ENCODE data around the gene NIPA2. TPM values are rescaled to one million over a fixed set of nuclear protein-coding genes. Genes with fewer than 3 reads are reported as not detected.

Gene NIPA2
- total RNA-seq, 3 donors from 2014 or later, result 111 to 112 (median 111) TPM

GRCh38 chr15:22891426-22892210 lies 53.2 kb downstream of the NIPA2 start:
- Mint-ChIP-seq H3K9me3 (no peaks in the 10 kb centered on the region), H3K27me3 (ENCODE audit: low read depth) (no peaks in the 10 kb centered on the region), H3K4me3 (no peak overlapping the region), H3K36me3 (ENCODE audit: insufficient read depth) (no peaks in the 10 kb centered on the region), H3K4me1 (ENCODE audit: low read depth) (no peaks in the 10 kb centered on the region)
- DNase-seq, result no peak
- no peak for ATAC-seq

GRCh38 chr15:22892333-22892732 lies 53.9 kb downstream of the NIPA2 start:
- no peaks in the 10 kb centered on the region for H3K36me3 Mint-ChIP-seq (ENCODE audit: insufficient read depth)
- no peaks in the 10 kb centered on the region for H3K27me3 Mint-ChIP-seq (ENCODE audit: low read depth)
- no peaks in the 10 kb centered on the region for H3K4me1 Mint-ChIP-seq (ENCODE audit: low read depth)
- H3K4me3 Mint-ChIP-seq, result no peak overlapping the region
- no peaks in the 10 kb centered on the region for H3K9me3 Mint-ChIP-seq
- ATAC-seq (no peak), DNase-seq (no peak)

GRCh38 chr15:22893081-22893480 lies 54.6 kb downstream of the NIPA2 start:
- H3K27me3 Mint-ChIP-seq (ENCODE audit: low read depth), result no peaks in the 10 kb centered on the region
- no peak overlapping the region for H3K4me3 Mint-ChIP-seq

GRCh38 chr15:22893881-22894280 lies 55.4 kb downstream of the NIPA2 start:
- Mint-ChIP-seq H3K4me1 (ENCODE audit: low read depth) (no peaks in the 10 kb centered on the region), H3K27me3 (ENCODE audit: low read depth) (no peaks in the 10 kb centered on the region), H3K9me3 (no peaks in the 10 kb centered on the region), H3K4me3 (no peak overlapping the region), H3K36me3 (ENCODE audit: insufficient read depth) (no peaks in the 10 kb centered on the region)
- no peak for DNase-seq
- no peak for ATAC-seq

More at GRCh38 chr15:22893081-22893480, 54.6 kb downstream of the NIPA2 start:
- H3K36me3 Mint-ChIP-seq (ENCODE audit: insufficient read depth), result no peaks in the 10 kb centered on the region
- no peak for ATAC-seq
- H3K4me1 Mint-ChIP-seq (ENCODE audit: low read depth), result no peaks in the 10 kb centered on the region
- H3K9me3 Mint-ChIP-seq, result no peaks in the 10 kb centered on the region
- DNase-seq, result no peak

- no peak for DNase-seq
- peak; percentile 55 to 62 for ATAC-seq
- H3K36me3 Mint-ChIP-seq (ENCODE audit: insufficient read depth), result no peaks in the 10 kb centered on the region
- no peak overlapping the region for H3K4me3 Mint-ChIP-seq
- no peaks in the 10 kb centered on the region for H3K4me1 Mint-ChIP-seq (ENCODE audit: low read depth)
- no peaks in the 10 kb centered on the region for H3K27me3 Mint-ChIP-seq (ENCODE audit: low read depth)
- no peaks in the 10 kb centered on the region for H3K9me3 Mint-ChIP-seq
These were observed 57.2 kb downstream of the NIPA2 start for GRCh38 chr15:22895465-22896190.

GRCh38 chr15:22902046-22902445 lies 63.6 kb downstream of the NIPA2 start:
- Mint-ChIP-seq H3K4me1 (ENCODE audit: low read depth) (no peaks in the 10 kb centered on the region), H3K36me3 (ENCODE audit: insufficient read depth) (no peaks in the 10 kb centered on the region), H3K4me3 (no peak overlapping the region), H3K9me3 (no peaks in the 10 kb centered on the region), H3K27me3 (ENCODE audit: low read depth) (no peaks in the 10 kb centered on the region)
- ATAC-seq, result no peak
- no peak for DNase-seq

GRCh38 chr15:22902578-22902977 lies 64.1 kb downstream of the NIPA2 start:
- H3K36me3 Mint-ChIP-seq (ENCODE audit: insufficient read depth), result no peaks in the 10 kb centered on the region
- DNase-seq (no peak), ATAC-seq (no peak)
- H3K4me3 Mint-ChIP-seq, result no peak overlapping the region
- H3K9me3 Mint-ChIP-seq, result no peaks in the 10 kb centered on the region
- H3K4me1 Mint-ChIP-seq (ENCODE audit: low read depth), result no peaks in the 10 kb centered on the region
- no peaks in the 10 kb centered on the region for H3K27me3 Mint-ChIP-seq (ENCODE audit: low read depth)

GRCh38 chr15:22902981-22903380 lies 64.5 kb downstream of the NIPA2 start:
- H3K4me3 Mint-ChIP-seq, result no peak overlapping the region
- no peak for DNase-seq
- H3K4me1 Mint-ChIP-seq (ENCODE audit: low read depth), result no peaks in the 10 kb centered on the region
- no peak for ATAC-seq
- H3K9me3 Mint-ChIP-seq, result no peaks in the 10 kb centered on the region
- H3K36me3 Mint-ChIP-seq (ENCODE audit: insufficient read depth), result peaks cover 2% of the 10 kb centered on the region
- no peaks in the 10 kb centered on the region for H3K27me3 Mint-ChIP-seq (ENCODE audit: low read depth)

GRCh38 chr15:22903427-22903826 lies 65.0 kb downstream of the NIPA2 start:
- ATAC-seq (no peak), DNase-seq (no peak)
- H3K4me1 Mint-ChIP-seq (ENCODE audit: low read depth), result no peaks in the 10 kb centered on the region
- H3K36me3 Mint-ChIP-seq (ENCODE audit: insufficient read depth), result peaks cover 5% of the 10 kb centered on the region
- H3K9me3 Mint-ChIP-seq, result no peaks in the 10 kb centered on the region
- no peaks in the 10 kb centered on the region for H3K27me3 Mint-ChIP-seq (ENCODE audit: low read depth)
- no peak overlapping the region for H3K4me3 Mint-ChIP-seq

GRCh38 chr15:22903961-22904534 lies 65.6 kb downstream of the NIPA2 start:
- ATAC-seq (peak in 1 of 2 donors; percentile 18), DNase-seq (no peak)
- Mint-ChIP-seq H3K27me3 (ENCODE audit: low read depth) (no peaks in the 10 kb centered on the region), H3K4me1 (ENCODE audit: low read depth) (no peaks in the 10 kb centered on the region), H3K4me3 (no peak overlapping the region), H3K9me3 (no peaks in the 10 kb centered on the region), H3K36me3 (ENCODE audit: insufficient read depth) (peaks cover 5% of the 10 kb centered on the region)

- H3K4me3 Mint-ChIP-seq, result no peak overlapping the region
- DNase-seq, result no peak
- no peaks in the 10 kb centered on the region for H3K4me1 Mint-ChIP-seq (ENCODE audit: low read depth)
- H3K36me3 Mint-ChIP-seq (ENCODE audit: insufficient read depth), result peaks cover 8% of the 10 kb centered on the region
- no peak for ATAC-seq
- H3K9me3 Mint-ChIP-seq, result no peaks in the 10 kb centered on the region
- no peaks in the 10 kb centered on the region for H3K27me3 Mint-ChIP-seq (ENCODE audit: low read depth)
These were observed 66.3 kb downstream of the NIPA2 start for GRCh38 chr15:22904736-22905135.

GRCh38 chr15:22907161-22907950 lies 68.9 kb downstream of the NIPA2 start:
- peaks cover 12% of the 10 kb centered on the region for H3K36me3 Mint-ChIP-seq (ENCODE audit: insufficient read depth)
- DNase-seq, result no peak
- no peak for ATAC-seq
- H3K4me1 Mint-ChIP-seq (ENCODE audit: low read depth), result no peaks in the 10 kb centered on the region
- no peak overlapping the region for H3K4me3 Mint-ChIP-seq
- no peaks in the 10 kb centered on the region for H3K9me3 Mint-ChIP-seq
- no peaks in the 10 kb centered on the region for H3K27me3 Mint-ChIP-seq (ENCODE audit: low read depth)

- Mint-ChIP-seq H3K36me3 (ENCODE audit: insufficient read depth) (peaks cover 12% of the 10 kb centered on the region), H3K9me3 (no peaks in the 10 kb centered on the region), H3K4me3 (no peak overlapping the region), H3K27me3 (ENCODE audit: low read depth) (no peaks in the 10 kb centered on the region), H3K4me1 (ENCODE audit: low read depth) (no peaks in the 10 kb centered on the region)
- no peak for DNase-seq
- ATAC-seq, result no peak
These were observed 70.4 kb downstream of the NIPA2 start for GRCh38 chr15:22908830-22909229.

- no peaks in the 10 kb centered on the region for H3K27me3 Mint-ChIP-seq (ENCODE audit: low read depth)
- no peak overlapping the region for H3K4me3 Mint-ChIP-seq
- H3K36me3 Mint-ChIP-seq (ENCODE audit: insufficient read depth), result peaks cover 12% of the 10 kb centered on the region
- ATAC-seq, result no peak
- DNase-seq, result no peak
- H3K9me3 Mint-ChIP-seq, result no peaks in the 10 kb centered on the region
- no peaks in the 10 kb centered on the region for H3K4me1 Mint-ChIP-seq (ENCODE audit: low read depth)
These were observed 72.8 kb downstream of the NIPA2 start for GRCh38 chr15:22911306-22911705.
